Keratinocyte (primary cell): ENCODE results near the gene LARGE1. TPM values are rescaled to one million over a fixed set of nuclear protein-coding genes. Genes with fewer than 3 reads are reported as not detected.

Experiments
- DNase-seq: peaks from one replicate; pipeline ENCODE4 v3.0.0-alpha.2; 2011; ENCODE audit warnings: low read depth, missing footprints, low spot score
- FAIRE-seq: peaks from 2 replicates; lab custom pipeline; 2011; peaks lifted over from hg19 to GRCh38; lab: Jason Lieb, UNC
- H2AFZ ChIP-seq: 2 replicates; pipeline ENCODE4 v1.6.0; 2012; ENCODE audit warnings: low read length, control low read depth, inconsistent platforms; ENCODE audit not compliant: control insufficient read depth
- H3K27ac ChIP-seq: 2 replicates; pipeline ENCODE4 v1.5.1; 2011; ENCODE audit warnings: low read length; ENCODE audit not compliant: control insufficient read depth, insufficient read depth
- H3K27me3 ChIP-seq: 3 replicates; pipeline ENCODE4 v1.6.0; 2011; ENCODE audit warnings: low read length; ENCODE audit not compliant: control insufficient read depth, insufficient read depth; ENCODE audit errors: extremely low read depth
- H3K36me3 ChIP-seq, 2 experiments: 2 replicates in 1 of 2; 3 replicates in 1 of 2; pipeline ENCODE4 v1.5.1; 2011; ENCODE audit warnings: low read length in 2 of 2, mild to moderate bottlenecking in 1 of 2; ENCODE audit not compliant: control insufficient read depth in 2 of 2, insufficient read depth in 2 of 2; ENCODE audit errors: extremely low read depth in 1 of 2
- H3K4me1 ChIP-seq: 3 replicates; pipeline ENCODE4 v1.5.1; 2011; ENCODE audit warnings: low read length; ENCODE audit not compliant: control insufficient read depth, insufficient read depth; ENCODE audit errors: extremely low read depth
- H3K4me2 ChIP-seq: 3 replicates; pipeline ENCODE4 v1.6.0; 2011; ENCODE audit warnings: low read depth, low read length; ENCODE audit not compliant: control insufficient read depth, insufficient read depth; ENCODE audit errors: extremely low read depth
- H3K4me3 ChIP-seq, 3 experiments: fragments of 200-600 bp in 1 of 3; sonication (generic) in 1 of 3; 2 replicates in 2 of 3; 3 replicates in 1 of 3; pipeline ENCODE4 v1.5.1; 2011 to 2016; ENCODE audit warnings: low read length in 3 of 3, mild to moderate bottlenecking in 3 of 3, control low read depth in 2 of 3, inconsistent platforms in 1 of 3, low read depth in 1 of 3, mixed read lengths in 1 of 3, mixed run types in 1 of 3, moderate library complexity in 1 of 3; ENCODE audit not compliant: control insufficient read depth in 2 of 3, insufficient read depth in 2 of 3; ENCODE audit errors: extremely low read depth in 1 of 3
- H3K79me2 ChIP-seq: 2 replicates; pipeline ENCODE4 v1.6.0; 2012; ENCODE audit warnings: low read length; ENCODE audit not compliant: control insufficient read depth, insufficient read depth
- H3K9ac ChIP-seq: 3 replicates; pipeline ENCODE4 v1.6.0; 2011; ENCODE audit warnings: low read length; ENCODE audit not compliant: control insufficient read depth, insufficient read depth; ENCODE audit errors: extremely low read depth
- H3K9me1 ChIP-seq: 3 replicates; pipeline ENCODE4 v1.6.0; 2011; ENCODE audit warnings: low read length; ENCODE audit not compliant: control insufficient read depth, insufficient read depth; ENCODE audit errors: extremely low read depth
- H3K9me3 ChIP-seq: 2 replicates; pipeline ENCODE4 v1.5.1; 2012; ENCODE audit warnings: low read depth, low read length; ENCODE audit not compliant: control insufficient read depth
- H4K20me1 ChIP-seq: 3 replicates; pipeline ENCODE4 v1.6.0; 2011; ENCODE audit warnings: low read length; ENCODE audit not compliant: control insufficient read depth, insufficient read depth; ENCODE audit errors: extremely low read depth
- CTCF ChIP-seq, 3 experiments: IDR thresholded peaks in 1 of 3; conservative IDR thresholded peaks in 1 of 3; optimal IDR thresholded peaks in 1 of 3; 2 replicates in 2 of 3; 3 replicates in 1 of 3; pipeline versions ENCODE3 to v1.5.1; 2011; ENCODE audit warnings: low read length in 3 of 3, mild to moderate bottlenecking in 3 of 3, moderate library complexity in 2 of 3, control low read depth in 1 of 3, inconsistent platforms in 1 of 3; ENCODE audit not compliant: insufficient read depth in 2 of 3; ENCODE audit errors: extremely low read depth in 1 of 3
- EZH2 ChIP-seq: IDR thresholded peaks from one replicate; pipeline ENCODE4 v1.6.1; 2012; ENCODE audit warnings: inconsistent platforms, mild to moderate bottlenecking, low read length, moderate library complexity
- dilution Hi-C: fragments of 300-500 bp; cut with MboI; formaldehyde crosslinking; loops from one replicate; pipeline ENCODE4 v1.7.0; 2020; ENCODE audit warnings: low sequenced_read_pairs; ENCODE audit not compliant: extremely low pct_ligation_motif_present
- polyA plus RNA-seq, 5 experiments: library from polyadenylated mRNA; depleted of rRNA in 3 of 5; stranded (reverse) in 3 of 5; stranded (forward) in 1 of 5; unstranded in 1 of 5; fragments of >200 nt; gene quantifications; 1 replicate in 1 of 5; 2 replicates in 3 of 5; 3 replicates in 1 of 5; pipeline versions ENCODE4 v1.2.1 to v1.2.3, GENCODE V29; 2011 to 2012; ENCODE audit warnings: missing spikeins in 2 of 5, low read depth in 1 of 5, low replicate concordance in 1 of 5

LARGE1 gene
- polyA plus RNA-seq, 1 donor (not counting 4 experiments of a cell fraction or from before 2014, with no cell fraction given), result 4.5 TPM

GRCh38 chr22:33450756-33451155 lies 469.5 kb downstream of the LARGE1 start:
- Histone ChIP-seq H3K9me1 (no peaks in the 10 kb centered on the region), H3K4me3 (no peak overlapping the region), H3K9ac (no peak overlapping the region), H3K9me3 (no peaks in the 10 kb centered on the region), H2AFZ (no peak overlapping the region), H3K36me3 (no peaks in the 10 kb centered on the region), H3K4me2 (no peak overlapping the region), H3K4me1 (no peaks in the 10 kb centered on the region), H3K27me3 (no peaks in the 10 kb centered on the region), H3K79me2 (no peaks in the 10 kb centered on the region), H3K27ac (no peak overlapping the region), H4K20me1 (no peaks in the 10 kb centered on the region)
- no peak for TF ChIP-seq CTCF (optimal IDR thresholded peaks at IDR 0.05 in 1 of 3, IDR thresholded peaks at IDR 0.05 in 1 of 3, conservative IDR thresholded peaks at IDR 0.05 in 1 of 3; ENCODE audit: extremely low read depth in 1 of 3, insufficient read depth in 2 of 3, low read length in 3 of 3)
- TF ChIP-seq EZH2, result no peak
- no peak for DNase-seq
- dilution Hi-C loops, result no loop called here
- no peak for FAIRE-seq

- Histone ChIP-seq H3K4me2 (no peak overlapping the region), H3K36me3 (no peaks in the 10 kb centered on the region), H3K4me1 (no peaks in the 10 kb centered on the region), H3K79me2 (no peaks in the 10 kb centered on the region), H3K27me3 (no peaks in the 10 kb centered on the region), H3K27ac (no peak overlapping the region), H3K4me3 (no peak overlapping the region), H2AFZ (no peak overlapping the region), H3K9me3 (no peaks in the 10 kb centered on the region), H4K20me1 (no peaks in the 10 kb centered on the region), H3K9me1 (no peaks in the 10 kb centered on the region), H3K9ac (no peak overlapping the region)
- FAIRE-seq (no peak), DNase-seq (no peak)
- dilution Hi-C loops, result no loop called here
- TF ChIP-seq CTCF (optimal IDR thresholded peaks at IDR 0.05 in 1 of 3, IDR thresholded peaks at IDR 0.05 in 1 of 3, conservative IDR thresholded peaks at IDR 0.05 in 1 of 3; ENCODE audit: extremely low read depth in 1 of 3, insufficient read depth in 2 of 3, low read length in 3 of 3), result no peak
- TF ChIP-seq EZH2, result no peak
Measured at GRCh38 chr22:33447733-33448132, 472.5 kb downstream of the LARGE1 start.
